ENCODE measurements around the gene TMEM170B.

Gene TMEM170B

GRCh38 chr6:11604215-11604614 lies 66.7 kb downstream of the TMEM170B start:
- H3K27ac Mint-ChIP-seq: no peak overlapping the region
- H3K9me3 Mint-ChIP-seq: peaks cover 10% of the 10 kb centered on the region
- DNase-seq: no peak
- no peaks in the 10 kb centered on the region for H3K27me3 Mint-ChIP-seq (ENCODE audit: low read depth, poor library complexity)
- no peaks in the 10 kb centered on the region for H3K36me3 Mint-ChIP-seq (ENCODE audit: low read depth)
- H3K4me3 Mint-ChIP-seq: no peak overlapping the region
- no peak for TF ChIP-seq CTCF (IDR thresholded peaks at IDR 0.05)
- H3K4me1 Mint-ChIP-seq: peaks cover 49% of the 10 kb centered on the region

- no peak for DNase-seq
- no peaks in the 10 kb centered on the region for H3K27me3 Mint-ChIP-seq (ENCODE audit: low read depth, poor library complexity)
- no peak overlapping the region for H3K4me3 Mint-ChIP-seq
- H3K4me1 Mint-ChIP-seq: peaks cover 55% of the 10 kb centered on the region
- no peaks in the 10 kb centered on the region for H3K36me3 Mint-ChIP-seq (ENCODE audit: low read depth)
- no peak for TF ChIP-seq CTCF (IDR thresholded peaks at IDR 0.05)
- no peak overlapping the region for H3K27ac Mint-ChIP-seq
- H3K9me3 Mint-ChIP-seq: peaks cover 5% of the 10 kb centered on the region
These were observed 67.4 kb downstream of the TMEM170B start for GRCh38 chr6:11604836-11605506.

- no peak overlapping the region for H3K4me3 Mint-ChIP-seq
- peaks cover 5% of the 10 kb centered on the region for H3K9me3 Mint-ChIP-seq
- H3K27ac Mint-ChIP-seq: no peak overlapping the region
- TF ChIP-seq CTCF (IDR thresholded peaks at IDR 0.05): no peak
- DNase-seq: no peak
- H3K27me3 Mint-ChIP-seq (ENCODE audit: low read depth, poor library complexity): no peaks in the 10 kb centered on the region
- H3K4me1 Mint-ChIP-seq: peaks cover 55% of the 10 kb centered on the region
- H3K36me3 Mint-ChIP-seq (ENCODE audit: low read depth): no peaks in the 10 kb centered on the region
These were observed 68.0 kb downstream of the TMEM170B start for GRCh38 chr6:11605507-11605905.

GRCh38 chr6:11606332-11606731 lies 68.8 kb downstream of the TMEM170B start:
- H3K36me3 Mint-ChIP-seq (ENCODE audit: low read depth): no peaks in the 10 kb centered on the region
- H3K27ac Mint-ChIP-seq: no peak overlapping the region
- no peak for DNase-seq
- peaks cover 55% of the 10 kb centered on the region for H3K4me1 Mint-ChIP-seq
- no peak overlapping the region for H3K4me3 Mint-ChIP-seq
- TF ChIP-seq CTCF (IDR thresholded peaks at IDR 0.05): no peak
- no peaks in the 10 kb centered on the region for H3K9me3 Mint-ChIP-seq
- no peaks in the 10 kb centered on the region for H3K27me3 Mint-ChIP-seq (ENCODE audit: low read depth, poor library complexity)

- H3K4me1 Mint-ChIP-seq: peaks cover 48% of the 10 kb centered on the region
- TF ChIP-seq CTCF (IDR thresholded peaks at IDR 0.05): no peak
- H3K27ac Mint-ChIP-seq: no peak overlapping the region
These were observed 69.8 kb downstream of the TMEM170B start for GRCh38 chr6:11607383-11607782.

More at GRCh38 chr6:11607383-11607782, 69.8 kb downstream of the TMEM170B start:
- no peaks in the 10 kb centered on the region for H3K36me3 Mint-ChIP-seq (ENCODE audit: low read depth)
- H3K4me3 Mint-ChIP-seq: no peak overlapping the region
- H3K27me3 Mint-ChIP-seq (ENCODE audit: low read depth, poor library complexity): no peaks in the 10 kb centered on the region
- DNase-seq: no peak
- H3K9me3 Mint-ChIP-seq: no peaks in the 10 kb centered on the region
